GM12892 (cell line): Measurements from ENCODE around the gene EXPH5.

Experiments used
- POLR2AphosphoS5 ChIP-seq: IDR thresholded peaks from 2 replicates; pipeline ENCODE4 v1.6.1; 2011; ENCODE audit warnings: low read depth, low read length, control low read depth
- TAF1 ChIP-seq: IDR thresholded peaks from 2 replicates; pipeline ENCODE4 v1.6.1; 2011; ENCODE audit warnings: low read depth, mild to moderate bottlenecking, control low read depth, low read length, borderline replicate concordance

GRCh38 chr11:108562746-108563581 lies 30.6 kb downstream of the EXPH5 start:
- TF ChIP-seq POLR2AphosphoS5 (no peak), TAF1 (no peak)
